ENCODE measurements around the gene LPGAT1.

Gene LPGAT1

GRCh38 chr1:211739671-211740411 lies 90.7 kb downstream of the LPGAT1 start:
- DNase-seq (ENCODE audit: low read depth), result no peak
- TF ChIP-seq, protein P1, sequence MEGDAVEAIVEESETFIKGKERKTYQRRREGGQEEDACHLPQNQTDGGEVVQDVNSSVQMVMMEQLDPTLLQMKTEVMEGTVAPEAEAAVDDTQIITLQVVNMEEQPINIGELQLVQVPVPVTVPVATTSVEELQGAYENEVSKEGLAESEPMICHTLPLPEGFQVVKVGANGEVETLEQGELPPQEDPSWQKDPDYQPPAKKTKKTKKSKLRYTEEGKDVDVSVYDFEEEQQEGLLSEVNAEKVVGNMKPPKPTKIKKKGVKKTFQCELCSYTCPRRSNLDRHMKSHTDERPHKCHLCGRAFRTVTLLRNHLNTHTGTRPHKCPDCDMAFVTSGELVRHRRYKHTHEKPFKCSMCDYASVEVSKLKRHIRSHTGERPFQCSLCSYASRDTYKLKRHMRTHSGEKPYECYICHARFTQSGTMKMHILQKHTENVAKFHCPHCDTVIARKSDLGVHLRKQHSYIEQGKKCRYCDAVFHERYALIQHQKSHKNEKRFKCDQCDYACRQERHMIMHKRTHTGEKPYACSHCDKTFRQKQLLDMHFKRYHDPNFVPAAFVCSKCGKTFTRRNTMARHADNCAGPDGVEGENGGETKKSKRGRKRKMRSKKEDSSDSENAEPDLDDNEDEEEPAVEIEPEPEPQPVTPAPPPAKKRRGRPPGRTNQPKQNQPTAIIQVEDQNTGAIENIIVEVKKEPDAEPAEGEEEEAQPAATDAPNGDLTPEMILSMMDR (IDR thresholded peaks at IDR 0.05; ENCODE audit: control insufficient read depth, extremely low read depth, insufficient read depth), result no peak

GRCh38 chr1:211738691-211739301 lies 91.8 kb downstream of the LPGAT1 start:
- no peak for DNase-seq (ENCODE audit: low read depth)
- TF ChIP-seq, protein P1 (IDR thresholded peaks at IDR 0.05; ENCODE audit: control insufficient read depth, extremely low read depth, insufficient read depth), result no peak
- H3K4me3 ChIP-seq (ENCODE audit: low read depth, low read length), result no peak overlapping the region

More at GRCh38 chr1:211739671-211740411, 90.7 kb downstream of the LPGAT1 start:
- H3K4me3 ChIP-seq (ENCODE audit: low read depth, low read length), result no peak overlapping the region

DNA sequence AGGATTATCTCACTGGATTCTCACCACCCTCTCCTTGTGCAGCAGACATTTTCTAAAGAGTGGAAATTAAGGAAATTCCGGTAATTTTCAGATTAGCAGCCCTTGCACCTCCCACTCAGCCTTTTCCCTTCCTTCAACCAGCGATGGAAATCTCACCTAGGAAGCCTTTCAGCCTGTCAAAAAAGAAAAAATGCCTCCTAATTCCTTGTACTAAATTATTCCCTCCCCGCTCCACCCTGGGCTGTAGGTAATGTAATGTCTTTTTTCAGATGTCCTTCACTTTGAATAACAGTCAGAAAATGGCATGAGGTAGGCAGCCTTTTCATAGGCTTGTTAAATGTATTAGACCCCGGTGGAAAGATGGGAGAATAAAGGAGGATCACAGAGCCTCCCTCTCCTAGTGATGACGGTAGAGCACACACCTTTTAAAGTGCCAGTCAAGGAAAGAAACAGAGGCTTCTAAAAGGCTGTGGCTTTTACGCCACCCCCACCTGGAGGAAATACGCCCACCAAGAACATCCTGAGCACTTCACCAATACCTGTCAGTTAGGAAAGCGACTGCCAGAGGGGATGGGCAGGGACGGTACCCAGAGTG lies 92.4 kb downstream of the LPGAT1 start:
- TF ChIP-seq, protein P1 (IDR thresholded peaks at IDR 0.05; ENCODE audit: control insufficient read depth, extremely low read depth, insufficient read depth), result no peak
- DNase-seq (ENCODE audit: low read depth), result no peak
- no peak overlapping the region for H3K4me3 ChIP-seq (ENCODE audit: low read depth, low read length)

DNA sequence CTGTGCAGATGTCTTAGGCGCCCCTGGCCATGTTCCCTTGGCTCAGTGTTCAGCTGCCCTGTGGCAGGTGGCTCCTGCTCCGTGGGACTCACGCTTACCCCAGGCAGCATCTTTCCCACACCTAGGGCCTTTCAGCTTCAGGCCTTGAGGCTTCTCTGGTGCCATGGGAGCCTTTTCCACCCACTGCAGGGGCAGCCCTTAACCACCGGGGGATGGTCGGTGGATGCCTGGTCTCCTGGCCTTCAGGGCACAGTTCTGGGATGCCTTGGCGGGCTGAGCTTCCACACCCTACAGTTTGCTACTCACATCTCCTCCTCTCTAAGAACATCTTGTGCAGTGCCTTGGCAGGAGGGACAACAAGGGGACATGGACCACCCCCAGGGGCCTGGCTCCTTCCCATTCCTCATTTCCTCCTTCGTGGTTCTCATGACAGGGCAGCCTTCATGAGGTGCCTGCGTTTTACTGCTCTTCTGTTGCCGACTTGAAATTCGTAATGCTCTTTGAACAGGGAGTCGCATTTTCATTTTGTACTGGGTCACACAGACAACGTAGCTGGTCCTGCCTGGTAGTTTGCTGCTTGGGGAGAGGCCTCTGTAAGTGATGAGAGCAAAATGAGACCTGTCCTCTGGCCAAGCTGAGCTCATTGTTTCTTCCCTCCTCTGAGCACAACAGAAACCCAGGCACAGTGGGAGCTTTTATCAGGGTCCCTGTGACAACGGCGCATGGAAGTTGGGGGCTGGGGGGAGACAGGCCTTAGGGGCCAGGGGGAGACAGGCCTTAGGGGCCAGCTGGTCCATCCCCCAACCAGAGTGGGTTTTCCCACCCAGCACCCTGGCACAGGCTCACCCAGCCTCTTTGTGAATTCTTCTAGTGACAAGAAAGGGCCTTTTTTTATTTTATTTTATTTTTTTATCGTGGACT lies 93.2 kb downstream of the LPGAT1 start:
- TF ChIP-seq, protein P1 (IDR thresholded peaks at IDR 0.05; ENCODE audit: control insufficient read depth, extremely low read depth, insufficient read depth), result no peak
- no peak for DNase-seq (ENCODE audit: low read depth)
- no peak overlapping the region for H3K4me3 ChIP-seq (ENCODE audit: low read depth, low read length)

DNA sequence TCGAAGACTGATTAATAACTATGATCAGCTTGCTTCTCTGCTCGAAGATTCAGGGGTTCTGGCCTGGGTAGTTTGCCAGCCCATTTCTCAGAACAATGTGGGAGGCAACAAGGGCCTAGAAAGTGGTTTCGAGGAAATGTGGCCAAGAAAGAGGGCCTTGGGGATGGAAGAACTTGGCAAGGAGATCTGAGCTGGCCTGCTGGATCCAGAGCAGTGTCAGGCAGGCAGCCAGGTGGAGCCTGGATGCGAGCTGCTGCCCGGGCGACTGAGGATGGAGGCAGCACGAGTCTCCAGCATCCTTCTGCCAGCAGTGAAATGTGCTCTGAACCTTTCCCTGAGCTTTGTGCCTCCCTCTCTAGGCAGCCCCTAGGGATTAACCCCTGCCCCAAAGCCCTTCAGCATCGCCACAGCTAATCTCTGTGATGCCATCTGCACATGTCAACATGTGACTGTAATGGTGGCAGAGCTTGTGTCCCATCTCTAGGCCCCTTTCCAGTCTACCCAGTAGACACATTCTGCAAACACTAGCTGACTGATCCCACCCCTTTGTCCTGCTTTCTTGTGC lies 94.1 kb downstream of the LPGAT1 start:
- no peak overlapping the region for H3K4me3 ChIP-seq (ENCODE audit: low read depth, low read length)
- TF ChIP-seq, protein P1 (IDR thresholded peaks at IDR 0.05; ENCODE audit: control insufficient read depth, extremely low read depth, insufficient read depth), result no peak
- no peak for DNase-seq (ENCODE audit: low read depth)
